K562 (cell line): ENCODE data around the gene CARS2. TPM values are rescaled to one million over a fixed set of nuclear protein-coding genes. Genes with fewer than 3 reads are reported as not detected.

Experiments used
- ATAC-seq: fragments of 200-7000 bp; cut with Tn5 transposase; 3 replicates; pipeline ENCODE4 v1.9.1; 2020; ENCODE audit warnings: moderate library complexity
- BruUV-seq: library from RNA; stranded (reverse); fragments of 400-500 nt; replicated peaks from 2 replicates; lab custom pipeline; 2021; lab: Mats Ljungman, UMichigan
- CTCF ChIA-PET: fragments of 300-600 bp; formaldehyde crosslinking; extraction: SDS; loops from one replicate; lab custom pipeline; 2021; ENCODE audit warnings: low intra/inter-chr PET ratio; lab: Yijun Ruan, JAX
- POLR2A ChIA-PET: fragments of 300-600, 350-650 bp; sonication (Branson Sonifier 250); formaldehyde crosslinking; extraction: SDS; loops from one replicate; lab custom pipeline; 2021; ENCODE audit warnings: antibody characterized with exemption, inconsistent platforms; lab: Yijun Ruan, JAX
- DNase-seq, 4 experiments: peaks; one replicate each; pipeline versions ENCODE4 v3.0.0 to v3.0.0-alpha.2; 2011 to 2018; ENCODE audit warnings: low spot score in 3 of 4, mixed read lengths in 3 of 4; ENCODE audit errors: extremely low read depth in 1 of 4
- FAIRE-seq: peaks from 2 replicates; lab custom pipeline; 2011; peaks lifted over from hg19 to GRCh38; lab: Jason Lieb, UNC
- H2AFZ ChIP-seq: 2 replicates; pipeline ENCODE4 v1.6.0; 2011; ENCODE audit warnings: low read depth, low read length, control low read depth, inconsistent platforms
- H3K27ac ChIP-seq: fragments of 200-600 bp; 3 replicates; pipeline ENCODE4 v1.8.0; 2011; ENCODE audit warnings: low read depth, mild to moderate bottlenecking, control low read depth, inconsistent platforms, low read length, moderate library complexity, mixed read lengths; ENCODE audit errors: extremely low read depth
- H3K27me3 ChIP-seq, 2 experiments: fragments of 300-600 bp in 1 of 2; 2 replicates in 1 of 2; 3 replicates in 1 of 2; pipeline versions ENCODE4 v1.6.0 to v1.8.0; 2011; ENCODE audit warnings: inconsistent platforms in 2 of 2, low read length in 2 of 2, mild to moderate bottlenecking in 1 of 2, mixed read lengths in 1 of 2, moderate library complexity in 1 of 2; ENCODE audit not compliant: control insufficient read depth in 2 of 2, insufficient read depth in 2 of 2
- H3K36me3 ChIP-seq: fragments of 300-600 bp; 3 replicates; pipeline ENCODE4 v1.8.0; 2011; ENCODE audit warnings: mild to moderate bottlenecking, low read length, inconsistent platforms; ENCODE audit not compliant: control insufficient read depth, insufficient read depth
- H3K4me1 ChIP-seq, 2 experiments: fragments of 200-600 bp in 1 of 2; replicated peaks in 1 of 2; 2 replicates in 1 of 2; 3 replicates in 1 of 2; pipeline versions ENCODE4 v1.5.1 to v1.8.0; 2011; ENCODE audit warnings: inconsistent platforms in 2 of 2, low read length in 2 of 2, mild to moderate bottlenecking in 1 of 2, mixed read lengths in 1 of 2, moderate library complexity in 1 of 2; ENCODE audit not compliant: control insufficient read depth in 2 of 2, insufficient read depth in 2 of 2
- H3K4me2 ChIP-seq: 2 replicates; pipeline ENCODE4 v1.6.1; 2011; ENCODE audit warnings: low read length, control low read depth, inconsistent platforms, mixed read lengths; ENCODE audit not compliant: insufficient read depth
- H3K4me3 ChIP-seq: fragments of 200-600 bp; sonication (generic), shearing (Covaris generic); 2 replicates; pipeline ENCODE4 v1.5.1; 2016; ENCODE audit warnings: control low read depth, inconsistent platforms
- H3K79me2 ChIP-seq: fragments of 200-600 bp; 3 replicates; pipeline ENCODE4 v1.8.0; 2011; ENCODE audit warnings: low read length, inconsistent platforms; ENCODE audit not compliant: control insufficient read depth, insufficient read depth
- H3K9ac ChIP-seq, 2 experiments: 2 replicates each; pipeline versions ENCODE4 v1.6.0 to v1.6.1; 2011; ENCODE audit warnings: low read depth in 2 of 2, low read length in 2 of 2, control low read depth in 1 of 2, inconsistent platforms in 1 of 2, mild to moderate bottlenecking in 1 of 2, mixed read lengths in 1 of 2; ENCODE audit not compliant: insufficient read depth in 1 of 2
- H3K9me1 ChIP-seq: one replicate; pipeline ENCODE4 v1.6.0; 2011; ENCODE audit warnings: inconsistent platforms, mild to moderate bottlenecking, low read length, moderate library complexity; ENCODE audit not compliant: control insufficient read depth, insufficient read depth
- H3K9me3 ChIP-seq: replicated peaks from 2 replicates; pipeline ENCODE4 v1.5.1; 2011; ENCODE audit warnings: low read depth, low read length, inconsistent platforms; ENCODE audit not compliant: control insufficient read depth, insufficient read depth
- H4K20me1 ChIP-seq: replicated peaks from 2 replicates; pipeline ENCODE4 v1.6.1; 2011; ENCODE audit warnings: low read length, inconsistent platforms, mixed read lengths; ENCODE audit not compliant: control insufficient read depth, insufficient read depth
- DDX20 ChIP-seq: fragments of 450-650 bp; IDR thresholded peaks from 2 replicates; pipeline ENCODE4 v1.6.1; 2016; ENCODE audit warnings: missing genetic modification characterization, low read depth, mild to moderate bottlenecking, missing compliant biosample characterization, moderate library complexity
- DIDO1 ChIP-seq: fragments of 450-650 bp; IDR thresholded peaks from 2 replicates; pipeline ENCODE4 v1.6.1; 2016; ENCODE audit warnings: low read depth, missing biosample characterization, missing genetic modification characterization
- ETV5 ChIP-seq: sonication (generic); formaldehyde crosslinking; IDR thresholded peaks from 2 replicates; pipeline ENCODE4 v1.4.0; 2020; ENCODE audit warnings: low read depth, mild to moderate bottlenecking, missing genetic modification reagents
- KLF6 ChIP-seq: fragments of 250-450 bp; sonication (Bioruptor Pico); IDR thresholded peaks from 2 replicates; pipeline ENCODE4 v1.4.0; 2020; ENCODE audit warnings: mild to moderate bottlenecking, moderate library complexity, borderline replicate concordance
- NELFE ChIP-seq: IDR thresholded peaks from 2 replicates; pipeline ENCODE4 v1.6.1; 2011; ENCODE audit warnings: mild to moderate bottlenecking; ENCODE audit not compliant: insufficient read depth, insufficient read length
- YBX1 ChIP-seq: fragments of 450-650 bp; IDR thresholded peaks from 2 replicates; pipeline ENCODE4 v1.7.1; 2016; ENCODE audit warnings: mild to moderate bottlenecking
- WGBS: fragments of 100-300 bp; shearing (Covaris generic); methylation state at CpG from one replicate; pipeline ENCODE4 v1.1.6; 2016; ENCODE audit warnings: low coverage, mixed read lengths; ENCODE audit not compliant: insufficient coverage; ENCODE audit errors: missing lambda C conversion rate; 5-methylcytosine and 5-hydroxymethylcytosine counted together
- in situ Hi-C: fragments of 300-500 bp; cut with MboI; formaldehyde crosslinking; loops from 4 replicates; pipeline ENCODE4 v1.15.0; 2018; ENCODE audit warnings: inconsistent platforms, mixed read lengths
- intact Hi-C: fragments of 100-400 bp; cut with micrococcal nuclease; formaldehyde crosslinking; loops from 2 replicates; pipeline ENCODE4 v1.14.2; 2022
- polyA plus RNA-seq, 8 experiments: library from polyadenylated mRNA; depleted of rRNA in 4 of 8; stranded (reverse) in 5 of 8; unstranded in 3 of 8; fragments of >200 nt; fragmentation: Nextera tagmentation in 2 of 8; fragmentation: Illumina TruSeq in 1 of 8; extraction: Ambion mirVana in 2 of 8; extraction: Trizol in 1 of 8; gene quantifications; 2 replicates each; pipeline versions ENCODE4 v1.2.1 to v1.2.3, GENCODE V29; 2011 to 2014; ENCODE audit warnings: inconsistent platforms in 1 of 8, missing spikeins in 1 of 8
- total RNA-seq, 7 experiments: library from RNA; depleted of rRNA in 6 of 7; stranded (reverse); fragments of >200 nt in 6 of 7; fragmentation: Illumina TruSeq in 2 of 7; extraction: Trizol in 2 of 7; gene quantifications; 2 replicates each; pipeline versions ENCODE4 v1.2.1 to v1.2.3, GENCODE V29; 2011 to 2021; ENCODE audit warnings: low replicate concordance in 1 of 7

The CARS2 gene
- total and polyA plus RNA-seq, 9 of the 15 experiments (the other 6 are each of a cell fraction or from before 2014, with no cell fraction given): 1.7 to 37.4 (median 30.5) TPM

DNA sequence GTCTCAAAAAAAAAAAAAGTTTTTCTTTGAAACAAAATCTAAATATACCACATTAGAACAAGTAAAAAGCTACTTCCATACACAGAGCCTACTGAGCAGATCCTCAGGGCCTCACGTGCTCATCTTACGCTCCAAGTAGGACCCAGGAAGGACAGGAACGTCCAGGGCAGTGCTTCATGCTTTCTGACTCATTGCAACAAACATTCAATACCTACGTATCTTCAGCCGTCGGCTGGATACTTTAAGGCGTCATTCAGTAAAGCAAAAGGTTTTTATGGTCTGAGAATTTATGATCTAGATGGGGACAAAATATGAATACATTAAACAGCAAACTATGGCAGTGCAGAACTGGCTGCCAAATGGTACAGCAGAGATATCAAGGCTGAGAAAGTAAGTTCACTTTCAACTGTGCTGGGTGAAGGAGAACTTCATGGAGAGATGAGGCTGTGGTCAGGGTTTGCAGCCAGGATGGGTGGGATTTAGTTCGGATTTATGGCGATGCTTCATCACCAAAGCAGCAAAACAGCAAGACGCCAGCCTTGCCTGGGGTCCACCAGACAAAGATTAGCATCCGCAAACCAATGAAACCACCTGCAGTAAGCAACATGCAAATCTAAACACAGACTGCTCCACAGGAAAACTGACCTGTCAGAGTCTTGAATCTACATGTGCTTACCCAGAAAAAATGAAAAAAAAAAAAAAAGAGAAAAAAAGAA lies 20.5 kb downstream of the CARS2 start:
- H3K9ac ChIP-seq: no peak overlapping the region
- no peak overlapping the region for H3K27ac ChIP-seq
- no peaks in the 10 kb centered on the region for H3K4me1 ChIP-seq
- H3K9me1 ChIP-seq: no peaks in the 10 kb centered on the region
- CTCF ChIA-PET: no interaction called here
- 95% methylated on average over 11 of the region's 11 CpGs for WGBS
- no peak for TF ChIP-seq DDX20 (tag)
- TF ChIP-seq DIDO1 (tag): no peak
- no peak for TF ChIP-seq NELFE
- no peak for TF ChIP-seq KLF6 (CRISPR knock-in tag)
- no peak for TF ChIP-seq YBX1
- TF ChIP-seq ETV5 (CRISPR knock-in tag): no peak
- H3K79me2 ChIP-seq: no peaks in the 10 kb centered on the region
- no peak for DNase-seq
- no peaks in the 10 kb centered on the region for H3K9me3 ChIP-seq
- in situ Hi-C loops: no loop called here
- no peaks in the 10 kb centered on the region for H3K27me3 ChIP-seq
- POLR2A ChIA-PET: no interaction called here
- no peak overlapping the region for H2AFZ ChIP-seq
- no peak for FAIRE-seq
- intact Hi-C loops: no loop called here
- no peak overlapping the region for H3K4me3 ChIP-seq
- H4K20me1 ChIP-seq: no peaks in the 10 kb centered on the region
- no peak for ATAC-seq
- no TSS peak for BruUV-seq
- H3K36me3 ChIP-seq: peaks cover 57% of the 10 kb centered on the region; the same call in 2 of the 3 replicates
- H3K4me2 ChIP-seq: no peak overlapping the region
